ENCODE data around the gene ACOT7. TPM values are rescaled to one million over a fixed set of nuclear protein-coding genes. Genes with fewer than 3 reads are reported as not detected.

Gene ACOT7
- total RNA-seq, 1 experiment from 2014 or later: 120 TPM

GRCh38 chr1:6351480-6352137 lies 42.0 kb downstream of the ACOT7 start:
- ChIA-PET CTCF (no interaction called here), POLR2A (no interaction called here)
- Histone ChIP-seq H3K27ac (ENCODE audit: low read length) (no peak overlapping the region), H3K9me3 (ENCODE audit: control insufficient read depth, insufficient read depth, low read depth, low read length) (no peaks in the 10 kb centered on the region), H3K4me1 (ENCODE audit: control insufficient read depth, insufficient read depth, low read length) (peaks cover 51% of the 10 kb centered on the region), H3K4me3 (ENCODE audit: low read depth in 2 of 2, low read length in 2 of 2) (no peak overlapping the region), H3K27me3 (ENCODE audit: control insufficient read depth, insufficient read depth, low read length) (no peaks in the 10 kb centered on the region), H3K36me3 (ENCODE audit: control insufficient read depth, insufficient read depth, low read length) (no peaks in the 10 kb centered on the region)
- intact Hi-C loops (cut with micrococcal nuclease; ENCODE audit: unreplicated experiment): no loop called here
- in situ Hi-C loops (cut with HindIII; ENCODE audit: low pct_unique_long_range_greater_than_20kb, low sequenced_read_pairs): no loop called here
- DNase-seq (ENCODE audit: low read depth, low spot score) (no peak), ATAC-seq (no peak)
- TF ChIP-seq POLR2AphosphoS5 (IDR thresholded peaks at IDR 0.05; ENCODE audit: low read depth, low read length): no peak
- no peak for TF ChIP-seq CTCF (IDR thresholded peaks at IDR 0.05)
- no peak for TF ChIP-seq TCF7L2 (IDR thresholded peaks at IDR 0.05; ENCODE audit: low read depth, low read length)
- no peak for TF ChIP-seq SIN3A (IDR thresholded peaks at IDR 0.05; ENCODE audit: borderline replicate concordance, insufficient read depth, low read depth, low read length)
- no peak for TF ChIP-seq REST (IDR thresholded peaks at IDR 0.05; ENCODE audit: insufficient read depth in 1 of 2, low read depth in 2 of 2, low read length in 1 of 2)
- no TSS peak for BruUV-seq (replicated peaks)

GRCh38 chr1:6350416-6351088 lies 43.0 kb downstream of the ACOT7 start:
- no peaks in the 10 kb centered on the region for H3K9me3 ChIP-seq (ENCODE audit: control insufficient read depth, insufficient read depth, low read depth, low read length)
- TF ChIP-seq SIN3A (IDR thresholded peaks at IDR 0.05; ENCODE audit: borderline replicate concordance, insufficient read depth, low read depth, low read length) (no peak), CTCF (IDR thresholded peaks at IDR 0.05) (no peak), POLR2AphosphoS5 (IDR thresholded peaks at IDR 0.05; ENCODE audit: low read depth, low read length) (no peak), REST (IDR thresholded peaks at IDR 0.05; ENCODE audit: insufficient read depth in 1 of 2, low read depth in 2 of 2, low read length in 1 of 2) (no peak), TCF7L2 (IDR thresholded peaks at IDR 0.05; ENCODE audit: low read depth, low read length) (no peak)
- intact Hi-C loops (cut with micrococcal nuclease; ENCODE audit: unreplicated experiment) (no loop called here), in situ Hi-C loops (cut with HindIII; ENCODE audit: low pct_unique_long_range_greater_than_20kb, low sequenced_read_pairs) (no loop called here)
- POLR2A ChIA-PET: no interaction called here
- peaks cover 50% of the 10 kb centered on the region for H3K4me1 ChIP-seq (ENCODE audit: control insufficient read depth, insufficient read depth, low read length)
- H3K4me3 ChIP-seq (ENCODE audit: low read depth in 2 of 2, low read length in 2 of 2): no peak overlapping the region
- no peak for ATAC-seq
- 0 out of 2 replicates have a peak overlapping the region, but pooled peaks have one; percentile 30 for H3K27ac ChIP-seq (ENCODE audit: low read length)
- no peak for DNase-seq (ENCODE audit: low read depth, low spot score)
- CTCF ChIA-PET: no interaction called here
- H3K36me3 ChIP-seq (ENCODE audit: control insufficient read depth, insufficient read depth, low read length): no peaks in the 10 kb centered on the region
- BruUV-seq (replicated peaks): no TSS peak
- no peaks in the 10 kb centered on the region for H3K27me3 ChIP-seq (ENCODE audit: control insufficient read depth, insufficient read depth, low read length)

Measured in Panc1 (cell line).